ENCODE data around the gene IFNLR1. TPM values are rescaled to one million over a fixed set of nuclear protein-coding genes. Genes with fewer than 3 reads are reported as not detected.

The IFNLR1 gene
- total RNA-seq, 4 donors from 2014 or later = 1.3 to 1.5 TPM; not detected in 2

GRCh38 chr1:24105368-24106160 lies 81.5 kb downstream of the IFNLR1 start:
- TF ChIP-seq EP300 (IDR thresholded peaks at IDR 0.05) (no peak), CTCF (IDR thresholded peaks at IDR 0.05) (no peak), POLR2A (IDR thresholded peaks at IDR 0.05) (no peak)
- WGBS, 2 donors = 82% methylated on average over 19 of the region's 19 CpGs
- no peaks in the 10 kb centered on the region for H3K4me1 ChIP-seq

GRCh38 chr1:24104854-24105253 lies 82.2 kb downstream of the IFNLR1 start:
- Histone ChIP-seq H3K27ac (no peak overlapping the region), H3K9me3 (no peaks in the 10 kb centered on the region), H3K4me3 (no peak overlapping the region), H3K27me3 (no peaks in the 10 kb centered on the region), H3K4me1 (no peaks in the 10 kb centered on the region), H3K36me3 (no peaks in the 10 kb centered on the region)
- no peak for DNase-seq (ENCODE audit: low spot score in 2 of 2)
- 92 to 95% methylated on average over 5 to 7 of the region's 7 CpGs for WGBS, 2 donors
- no peak for TF ChIP-seq POLR2A (IDR thresholded peaks at IDR 0.05)
- no peak for TF ChIP-seq EP300 (IDR thresholded peaks at IDR 0.05)
- no peak for TF ChIP-seq CTCF (IDR thresholded peaks at IDR 0.05)

More at GRCh38 chr1:24105368-24106160, 81.5 kb downstream of the IFNLR1 start:
- Histone ChIP-seq H3K27ac (no peak overlapping the region), H3K4me3 (no peak overlapping the region), H3K9me3 (no peaks in the 10 kb centered on the region), H3K36me3 (no peaks in the 10 kb centered on the region), H3K27me3 (no peaks in the 10 kb centered on the region)
- DNase-seq (ENCODE audit: low spot score in 2 of 2) = no peak

Other genes starting within 250 kb of the IFNLR1 start
- gene PNRC2, start 227.5 kb downstream of the IFNLR1 start, total RNA-seq = 10 to 100 TPM; 73.2 to 88.5 (median 77.5) TPM
- gene SRSF10, start 207.0 kb downstream of the IFNLR1 start, total RNA-seq = 100 to 1,000 TPM in 1 of 4 donors, 10 to 100 TPM in 3; 58.6 to 113 (median 89.9) TPM
- under 1 TPM in 3 of 4 donors, not detected in 1; 0.20 to 0.60 (median 0.22) TPM for gene MYOM3, start 75.2 kb downstream of the IFNLR1 start, total RNA-seq
- gene IL22RA1, start 44.1 kb downstream of the IFNLR1 start, total RNA-seq = not detected
- not detected for gene GRHL3, start 132.1 kb upstream of the IFNLR1 start, total RNA-seq
- gene STPG1, start 226.5 kb upstream of the IFNLR1 start, total RNA-seq = 1 to 10 TPM; 1.5 to 5.7 (median 3.0) TPM
- 10 to 100 TPM; 16.5 to 41.1 (median 30.1) TPM for gene NIPAL3, start 228.5 kb upstream of the IFNLR1 start, total RNA-seq